Neural progenitor cell (in vitro differentiated cells): ENCODE results near the gene CDH18. TPM values are rescaled to one million over a fixed set of nuclear protein-coding genes. Genes with fewer than 3 reads are reported as not detected.

Experiments
- DNase-seq: peaks from one replicate; pipeline ENCODE4 v3.0.0-alpha.2; 2016; ENCODE audit warnings: low spot score
- H2AFZ ChIP-seq: fragments of 200-600 bp; sonication (generic); replicated peaks from 2 replicates; pipeline ENCODE4 v1.6.1; 2016; ENCODE audit warnings: antibody characterized with exemption
- H3F3A ChIP-seq: fragments of 200-600 bp; sonication (generic); 2 replicates; pipeline ENCODE4 v1.6.1; 2016; ENCODE audit warnings: antibody characterized with exemption, low read depth
- H3K27ac ChIP-seq: fragments of 200-600 bp; sonication (generic); 2 replicates; pipeline ENCODE4 v1.5.1; 2016; ENCODE audit warnings: mild to moderate bottlenecking
- H3K27me3 ChIP-seq: fragments of 200-600 bp; sonication (generic); 2 replicates; pipeline ENCODE4 v1.6.1; 2016; ENCODE audit warnings: mild to moderate bottlenecking, moderate library complexity
- H3K36me3 ChIP-seq: fragments of 200-600 bp; sonication (generic); 2 replicates; pipeline ENCODE4 v1.5.1; 2016
- H3K4me1 ChIP-seq: fragments of 200-600 bp; sonication (generic); 2 replicates; pipeline ENCODE4 v1.6.1; 2016; ENCODE audit warnings: mixed run types
- H3K4me2 ChIP-seq: fragments of 200-600 bp; sonication (generic); 2 replicates; pipeline ENCODE4 v1.6.1; 2016
- H3K4me3 ChIP-seq: fragments of 200-600 bp; sonication (generic); 2 replicates; pipeline ENCODE4 v1.5.1; 2016
- H3K79me2 ChIP-seq: fragments of 200-600 bp; sonication (generic); 2 replicates; pipeline ENCODE4 v1.6.1; 2016; ENCODE audit warnings: low read depth
- H3K9ac ChIP-seq: fragments of 200-600 bp; sonication (generic); 2 replicates; pipeline ENCODE4 v1.6.1; 2016
- H3K9me3 ChIP-seq: fragments of 200-600 bp; sonication (generic); 2 replicates; pipeline ENCODE4 v1.5.1; 2016; ENCODE audit warnings: low read depth
- H4K20me1 ChIP-seq: fragments of 200-600 bp; sonication (generic); 2 replicates; pipeline ENCODE4 v1.6.1; 2016; ENCODE audit warnings: low read depth
- H3K27ac Mint-ChIP-seq: 3 replicates; pipeline ENCODE4 v1.8.0; 2021; ENCODE audit warnings: mixed read lengths
- H3K27me3 Mint-ChIP-seq: 2 replicates; pipeline ENCODE4 v1.8.0; 2022; ENCODE audit warnings: low read depth, mild to moderate bottlenecking, inconsistent platforms, moderate library complexity, mixed read lengths; ENCODE audit not compliant: insufficient read depth
- H3K36me3 Mint-ChIP-seq: 3 replicates; pipeline ENCODE4 v1.8.0; 2021; ENCODE audit warnings: mixed read lengths
- H3K4me1 Mint-ChIP-seq: 3 replicates; pipeline ENCODE4 v1.8.0; 2021; ENCODE audit warnings: mixed read lengths
- H3K4me3 Mint-ChIP-seq: 3 replicates; pipeline ENCODE4 v1.8.0; 2021; ENCODE audit warnings: mild to moderate bottlenecking, moderate library complexity, mixed read lengths
- H3K9me3 Mint-ChIP-seq: 3 replicates; pipeline ENCODE4 v1.8.0; 2020; ENCODE audit warnings: mixed read lengths
- EZH2 ChIP-seq: fragments of 200-600 bp; sonication (generic); IDR thresholded peaks from 2 replicates; pipeline ENCODE4 v1.6.1; 2017; ENCODE audit warnings: antibody characterized with exemption, mild to moderate bottlenecking, moderate library complexity
- EZH2phosphoT487 ChIP-seq: fragments of 200-600 bp; sonication (generic); IDR thresholded peaks from 2 replicates; pipeline ENCODE4 v1.6.1; 2017; ENCODE audit warnings: antibody characterized with exemption
- total RNA-seq: library from RNA; depleted of rRNA; stranded (reverse); fragments of >200 nt; gene quantifications from 2 replicates; pipeline ENCODE4 v1.2.3, GENCODE V29; 2015; ENCODE audit warnings: low replicate concordance
- TF ChIP-seq, protein P1 (sequence below): fragments of 200-600 bp; sonication (generic); IDR thresholded peaks from 2 replicates; pipeline ENCODE4 v1.5.1; 2017; ENCODE audit warnings: antibody characterized with exemption, mild to moderate bottlenecking

Gene CDH18
- total RNA-seq, 1 donor from 2014 or later = 0.58 TPM

DNA sequence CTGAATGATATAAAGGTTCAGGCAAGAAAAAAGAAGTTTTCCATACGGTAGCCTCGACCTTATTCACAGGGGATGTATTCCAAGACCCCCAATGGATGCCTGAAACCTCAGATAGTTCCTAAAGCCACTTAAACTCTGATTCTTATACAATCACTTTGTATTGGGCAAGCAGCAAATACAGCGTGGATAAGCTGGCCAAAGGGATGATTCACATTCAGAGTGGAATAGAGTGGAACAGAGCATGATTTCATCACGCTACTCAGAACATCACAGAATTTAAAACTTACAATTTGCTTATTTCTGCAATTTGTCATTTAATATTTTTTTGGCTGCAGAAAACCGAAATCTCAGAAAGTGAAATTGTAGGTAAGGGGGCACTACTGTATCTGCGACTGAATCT, 40.5 kb upstream of the CDH18 start:
- H2AFZ ChIP-seq = no peak overlapping the region
- no peaks in the 10 kb centered on the region for H3K4me1 ChIP-seq
- no peak overlapping the region for H3K9ac ChIP-seq
- H3K4me2 ChIP-seq = no peak overlapping the region
- TF ChIP-seq, protein P1, sequence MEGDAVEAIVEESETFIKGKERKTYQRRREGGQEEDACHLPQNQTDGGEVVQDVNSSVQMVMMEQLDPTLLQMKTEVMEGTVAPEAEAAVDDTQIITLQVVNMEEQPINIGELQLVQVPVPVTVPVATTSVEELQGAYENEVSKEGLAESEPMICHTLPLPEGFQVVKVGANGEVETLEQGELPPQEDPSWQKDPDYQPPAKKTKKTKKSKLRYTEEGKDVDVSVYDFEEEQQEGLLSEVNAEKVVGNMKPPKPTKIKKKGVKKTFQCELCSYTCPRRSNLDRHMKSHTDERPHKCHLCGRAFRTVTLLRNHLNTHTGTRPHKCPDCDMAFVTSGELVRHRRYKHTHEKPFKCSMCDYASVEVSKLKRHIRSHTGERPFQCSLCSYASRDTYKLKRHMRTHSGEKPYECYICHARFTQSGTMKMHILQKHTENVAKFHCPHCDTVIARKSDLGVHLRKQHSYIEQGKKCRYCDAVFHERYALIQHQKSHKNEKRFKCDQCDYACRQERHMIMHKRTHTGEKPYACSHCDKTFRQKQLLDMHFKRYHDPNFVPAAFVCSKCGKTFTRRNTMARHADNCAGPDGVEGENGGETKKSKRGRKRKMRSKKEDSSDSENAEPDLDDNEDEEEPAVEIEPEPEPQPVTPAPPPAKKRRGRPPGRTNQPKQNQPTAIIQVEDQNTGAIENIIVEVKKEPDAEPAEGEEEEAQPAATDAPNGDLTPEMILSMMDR = no peak
- TF ChIP-seq EZH2phosphoT487 = no peak
- Mint-ChIP-seq H3K27me3 (no peaks in the 10 kb centered on the region), H3K4me3 (no peak overlapping the region), H3K4me1 (no peaks in the 10 kb centered on the region), H3K9me3 (no peaks in the 10 kb centered on the region), H3K36me3 (peaks cover 2% of the 10 kb centered on the region), H3K27ac (no peak overlapping the region)
- H3K36me3 ChIP-seq = no peaks in the 10 kb centered on the region
- no peak overlapping the region for H3K27ac ChIP-seq
- H3K27me3 ChIP-seq = no peaks in the 10 kb centered on the region
- H3K4me3 ChIP-seq = no peak overlapping the region
- no peaks in the 10 kb centered on the region for H3F3A ChIP-seq
- DNase-seq = no peak
- no peaks in the 10 kb centered on the region for H3K79me2 ChIP-seq
- H3K9me3 ChIP-seq = no peaks in the 10 kb centered on the region
- H4K20me1 ChIP-seq = no peaks in the 10 kb centered on the region

- Histone ChIP-seq H3K4me2 (no peak overlapping the region), H2AFZ (no peak overlapping the region), H3K9ac (no peak overlapping the region), H3K4me1 (no peaks in the 10 kb centered on the region), H3K27ac (no peak overlapping the region), H3K36me3 (no peaks in the 10 kb centered on the region), H3F3A (no peaks in the 10 kb centered on the region), H3K9me3 (no peaks in the 10 kb centered on the region), H4K20me1 (no peaks in the 10 kb centered on the region), H3K79me2 (no peaks in the 10 kb centered on the region), H3K4me3 (no peak overlapping the region), H3K27me3 (no peaks in the 10 kb centered on the region)
- Mint-ChIP-seq H3K4me1 (no peaks in the 10 kb centered on the region), H3K27ac (no peak overlapping the region), H3K9me3 (peaks cover 10% of the 10 kb centered on the region), H3K36me3 (peaks cover 5% of the 10 kb centered on the region), H3K4me3 (no peak overlapping the region), H3K27me3 (peaks cover 2% of the 10 kb centered on the region)
- DNase-seq = no peak
- TF ChIP-seq, protein P1 = no peak
- TF ChIP-seq EZH2phosphoT487 (no peak), EZH2 (no peak)
Observed at GRCh38 chr5:20023686-20024180, 35.7 kb upstream of the CDH18 start.

DNA sequence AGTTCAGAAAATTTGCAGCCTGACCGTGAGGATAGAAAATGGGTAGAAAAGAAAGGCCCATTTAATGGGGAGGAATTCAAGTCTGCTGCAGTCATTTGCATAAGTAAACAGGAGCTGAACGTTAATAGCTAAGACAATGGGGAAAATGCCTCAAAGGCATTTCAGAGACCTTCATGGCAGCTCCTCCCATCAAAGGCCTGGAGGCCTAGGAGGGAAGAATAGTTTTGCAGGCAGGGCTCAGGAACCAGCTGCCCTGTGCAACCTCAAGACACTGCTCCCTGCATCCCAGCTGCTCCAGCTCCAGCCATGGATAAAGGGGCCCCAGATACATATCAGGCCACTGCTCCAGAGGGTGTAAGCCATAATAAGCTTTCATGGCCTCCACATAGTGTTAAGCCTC, 32.2 kb upstream of the CDH18 start:
- H3K27ac ChIP-seq = no peak overlapping the region
- Mint-ChIP-seq H3K27ac (no peak overlapping the region), H3K9me3 (peaks cover 10% of the 10 kb centered on the region), H3K27me3 (peaks cover 2% of the 10 kb centered on the region), H3K4me3 (no peak overlapping the region), H3K36me3 (peaks cover 5% of the 10 kb centered on the region), H3K4me1 (no peaks in the 10 kb centered on the region)
- no peak overlapping the region for H2AFZ ChIP-seq
- no peak overlapping the region for H3K9ac ChIP-seq
- no peaks in the 10 kb centered on the region for H3K9me3 ChIP-seq
- H3K4me3 ChIP-seq = no peak overlapping the region
- no peaks in the 10 kb centered on the region for H3K27me3 ChIP-seq
- no peak for TF ChIP-seq EZH2
- TF ChIP-seq, protein P1 = no peak
- TF ChIP-seq EZH2phosphoT487 = no peak
- H3K4me1 ChIP-seq = no peaks in the 10 kb centered on the region
- no peaks in the 10 kb centered on the region for H4K20me1 ChIP-seq
- no peaks in the 10 kb centered on the region for H3K36me3 ChIP-seq
- H3F3A ChIP-seq = no peaks in the 10 kb centered on the region
- H3K4me2 ChIP-seq = no peak overlapping the region
- DNase-seq = no peak
- H3K79me2 ChIP-seq = no peaks in the 10 kb centered on the region
